HepG2 (cell line): ENCODE results near the gene STN1. TPM values are rescaled to one million over a fixed set of nuclear protein-coding genes. Genes with fewer than 3 reads are reported as not detected.

Experiments used
- ARID4A ChIP-seq: sonication (generic); formaldehyde crosslinking; IDR thresholded peaks from 2 replicates; pipeline ENCODE4 v1.5.0; 2020; ENCODE audit warnings: mild to moderate bottlenecking, missing genetic modification reagents, borderline replicate concordance
- GABPB1 ChIP-seq: IDR thresholded peaks from 2 replicates; pipeline ENCODE4 v1.6.1; 2016; ENCODE audit warnings: mild to moderate bottlenecking, missing genetic modification reagents, moderate library complexity, missing compliant biosample characterization
- NR2F1 ChIP-seq, 2 experiments: fragments of 450-650 bp in 1 of 2; formaldehyde crosslinking in 1 of 2; IDR thresholded peaks; 2 replicates each; pipeline versions ENCODE4 v1.5.0 to v1.6.1; 2016 to 2020; ENCODE audit warnings: mild to moderate bottlenecking in 1 of 2, missing compliant biosample characterization in 1 of 2, missing genetic modification reagents in 1 of 2, moderate library complexity in 1 of 2
- POGK ChIP-seq: sonication (generic); formaldehyde crosslinking; conservative IDR thresholded peaks from 2 replicates; pipeline ENCODE4 v1.8.0; 2022; ENCODE audit warnings: mild to moderate bottlenecking, moderate library complexity, missing genetic modification reagents
- POLR2G ChIP-seq: fragments of 200-400 bp; formaldehyde crosslinking; IDR thresholded peaks from 2 replicates; pipeline ENCODE4 v1.6.1; 2018; ENCODE audit warnings: mild to moderate bottlenecking, low read depth, low read length, moderate library complexity
- SIN3A ChIP-seq: IDR thresholded peaks from 2 replicates; pipeline ENCODE4 v1.6.1; 2011; ENCODE audit warnings: low read depth, mild to moderate bottlenecking, control low read depth, low read length, borderline replicate concordance
- SRSF1 ChIP-seq: fragments of 200-400 bp; formaldehyde crosslinking; optimal IDR thresholded peaks from 2 replicates; pipeline ENCODE3; 2017; ENCODE audit warnings: mild to moderate bottlenecking, low read depth, low read length, moderate library complexity
- TCF7L2 ChIP-seq: IDR thresholded peaks from 2 replicates; pipeline ENCODE4 v1.6.1; 2011; ENCODE audit warnings: mild to moderate bottlenecking, low read depth, low read length, moderate library complexity
- THAP7 ChIP-seq: sonication (generic); formaldehyde crosslinking; IDR thresholded peaks from 2 replicates; pipeline ENCODE4 v1.8.1; 2023; ENCODE audit warnings: mild to moderate bottlenecking, missing genetic modification reagents
- WIZ ChIP-seq: sonication (generic); formaldehyde crosslinking; IDR thresholded peaks from 2 replicates; pipeline ENCODE4 v1.5.1; 2020; ENCODE audit warnings: mild to moderate bottlenecking, missing genetic modification reagents
- ZC3H4 ChIP-seq: sonication (generic); formaldehyde crosslinking; IDR thresholded peaks from 2 replicates; pipeline ENCODE4 v1.4.0; 2020; ENCODE audit warnings: missing genetic modification reagents, borderline replicate concordance
- ZFP82 ChIP-seq: sonication (generic); formaldehyde crosslinking; IDR thresholded peaks from 2 replicates; pipeline ENCODE4 v1.5.1; 2020; ENCODE audit warnings: mild to moderate bottlenecking, missing genetic modification reagents, borderline replicate concordance
- ZKSCAN5 ChIP-seq: sonication (generic); formaldehyde crosslinking; IDR thresholded peaks from 2 replicates; pipeline ENCODE4 v1.5.1; 2020; ENCODE audit warnings: mild to moderate bottlenecking, missing genetic modification reagents
- ZNF367 ChIP-seq: sonication (generic); formaldehyde crosslinking; IDR thresholded peaks from 2 replicates; pipeline ENCODE4 v1.4.0; 2020; ENCODE audit warnings: missing genetic modification reagents, borderline replicate concordance
- ZNF775 ChIP-seq: sonication (generic); formaldehyde crosslinking; IDR thresholded peaks from 2 replicates; pipeline ENCODE4 v1.4.0; 2020; ENCODE audit warnings: missing genetic modification reagents, mild to moderate bottlenecking, moderate library complexity, borderline replicate concordance
- ZNF777 ChIP-seq: sonication (generic); formaldehyde crosslinking; IDR thresholded peaks from 2 replicates; pipeline ENCODE4 v1.4.0; 2020; ENCODE audit warnings: missing genetic modification reagents
- polyA plus RNA-seq, 8 experiments: library from polyadenylated mRNA; depleted of rRNA in 3 of 8; stranded (reverse) in 7 of 8; unstranded in 1 of 8; fragments of >200 nt; fragmentation: Illumina TruSeq in 4 of 8; extraction: Trizol in 4 of 8; gene quantifications; 2 replicates each; pipeline versions ENCODE4 v1.2.1 to v1.2.3, GENCODE V29; 2011 to 2016; ENCODE audit warnings: low read depth in 4 of 8, missing spikeins in 1 of 8, mixed read lengths in 1 of 8; ENCODE audit not compliant: insufficient read depth in 1 of 8
- total RNA-seq, 5 experiments: library from RNA; depleted of rRNA; stranded (reverse); fragments of >200 nt; fragmentation: Illumina TruSeq; extraction: Trizol; gene quantifications; 2 replicates each; pipeline ENCODE4 v1.2.3, GENCODE V29; 2016; ENCODE audit warnings: low read depth in 1 of 5
- TF ChIP-seq, protein P1 (sequence below): sonication (generic); formaldehyde crosslinking; IDR thresholded peaks from 2 replicates; pipeline ENCODE4 v1.9.0; 2022; ENCODE audit warnings: missing genetic modification reagents, mild to moderate bottlenecking, borderline replicate concordance
- TF ChIP-seq, protein P2 (sequence below): sonication (generic); formaldehyde crosslinking; conservative IDR thresholded peaks from 2 replicates; pipeline ENCODE4 v1.4.0; 2020; ENCODE audit warnings: missing genetic modification reagents

STN1 gene
- total and polyA plus RNA-seq, 2 of the 13 experiments (the other 11 are each of a cell fraction or from before 2014, with no cell fraction given) = 17.6 to 22.7 TPM

DNA sequence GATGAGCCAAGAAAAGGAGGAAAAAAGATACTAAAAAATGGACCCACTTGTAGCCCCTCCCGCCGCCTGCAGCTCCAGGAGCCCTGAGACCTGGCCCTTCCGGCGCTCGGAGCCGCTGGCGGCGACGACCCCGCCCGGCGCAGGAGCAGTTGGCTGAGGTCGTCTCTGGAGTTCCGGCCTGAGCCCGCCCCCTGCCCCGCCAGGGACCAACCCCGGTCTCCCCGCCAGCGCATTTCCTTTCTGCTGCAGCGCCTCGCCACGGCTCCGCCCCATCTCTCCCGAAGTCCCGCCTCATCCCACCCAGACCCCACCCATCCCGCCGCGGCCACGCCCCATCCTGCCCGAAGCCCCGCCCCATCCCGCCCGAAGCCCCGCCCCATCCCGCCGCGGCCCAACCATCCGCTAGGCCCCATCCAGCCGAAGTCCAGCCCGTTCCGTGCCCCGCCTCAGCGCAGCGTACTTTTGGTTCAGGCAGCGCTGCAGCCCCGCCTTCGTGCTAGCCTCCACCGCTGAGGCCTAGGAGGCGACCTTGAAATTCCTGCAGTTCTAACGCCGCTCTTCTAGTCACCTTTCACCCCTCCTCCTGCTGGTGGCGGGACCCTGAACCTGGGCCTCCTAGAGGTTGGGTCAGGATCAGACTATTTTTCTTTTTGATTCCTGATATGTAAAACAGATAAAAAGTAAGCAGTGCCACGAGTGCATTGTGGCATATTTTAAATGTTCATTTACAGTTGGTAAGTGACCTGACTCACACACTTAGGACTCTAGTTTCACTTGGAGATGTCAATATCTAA, at the start of gene STN1 (continued):
- TF ChIP-seq ARID4A (CRISPR knock-in tag) (peak; percentile 18; the same call in 1 of the 2 replicates), ZNF777 (CRISPR knock-in tag) (peak; percentile 46; the same call in 1 of the 2 replicates), POGK (CRISPR knock-in tag) (peak; percentile 63), ZNF367 (CRISPR knock-in tag) (no peak), ZKSCAN5 (no peak), SRSF1 (peak; percentile 97), THAP7 (CRISPR knock-in tag) (no peak), POLR2G (peak; percentile 96), TCF7L2 (no peak), GABPB1 (CRISPR knock-in tag) (peak; percentile 92), ZFP82 (CRISPR knock-in tag) (no peak), SIN3A (0 out of 2 replicates have a peak, but pooled peaks have one; percentile 29), ZNF775 (CRISPR knock-in tag) (no peak), ZC3H4 (no peak; the same call in 1 of the 2 replicates), WIZ (CRISPR knock-in tag) (no peak), NR2F1 (CRISPR knock-in tag; IDR thresholded peaks at IDR 0.05) (peak; percentile 80 to 83)
- TF ChIP-seq, protein P1, sequence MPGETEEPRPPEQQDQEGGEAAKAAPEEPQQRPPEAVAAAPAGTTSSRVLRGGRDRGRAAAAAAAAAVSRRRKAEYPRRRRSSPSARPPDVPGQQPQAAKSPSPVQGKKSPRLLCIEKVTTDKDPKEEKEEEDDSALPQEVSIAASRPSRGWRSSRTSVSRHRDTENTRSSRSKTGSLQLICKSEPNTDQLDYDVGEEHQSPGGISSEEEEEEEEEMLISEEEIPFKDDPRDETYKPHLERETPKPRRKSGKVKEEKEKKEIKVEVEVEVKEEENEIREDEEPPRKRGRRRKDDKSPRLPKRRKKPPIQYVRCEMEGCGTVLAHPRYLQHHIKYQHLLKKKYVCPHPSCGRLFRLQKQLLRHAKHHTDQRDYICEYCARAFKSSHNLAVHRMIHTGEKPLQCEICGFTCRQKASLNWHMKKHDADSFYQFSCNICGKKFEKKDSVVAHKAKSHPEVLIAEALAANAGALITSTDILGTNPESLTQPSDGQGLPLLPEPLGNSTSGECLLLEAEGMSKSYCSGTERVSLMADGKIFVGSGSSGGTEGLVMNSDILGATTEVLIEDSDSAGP (CRISPR knock-in tag) = peak; percentile 67; the same call in 1 of the 2 replicates
- TF ChIP-seq, protein P2, sequence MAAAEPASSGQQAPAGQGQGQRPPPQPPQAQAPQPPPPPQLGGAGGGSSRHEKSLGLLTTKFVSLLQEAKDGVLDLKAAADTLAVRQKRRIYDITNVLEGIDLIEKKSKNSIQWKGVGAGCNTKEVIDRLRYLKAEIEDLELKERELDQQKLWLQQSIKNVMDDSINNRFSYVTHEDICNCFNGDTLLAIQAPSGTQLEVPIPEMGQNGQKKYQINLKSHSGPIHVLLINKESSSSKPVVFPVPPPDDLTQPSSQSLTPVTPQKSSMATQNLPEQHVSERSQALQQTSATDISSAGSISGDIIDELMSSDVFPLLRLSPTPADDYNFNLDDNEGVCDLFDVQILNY (CRISPR knock-in tag) = no peak
